HG02798 (cell line): ENCODE measurements around the gene SAP30.

Experiments
- ATAC-seq: cut with Tn5 transposase; IDR thresholded peaks from one replicate; pipeline ENCODE4 v1.9.1; 2021; ENCODE audit warnings: mild to moderate bottlenecking; ENCODE audit not compliant: unreplicated experiment, poor library complexity

Gene SAP30, protein sequence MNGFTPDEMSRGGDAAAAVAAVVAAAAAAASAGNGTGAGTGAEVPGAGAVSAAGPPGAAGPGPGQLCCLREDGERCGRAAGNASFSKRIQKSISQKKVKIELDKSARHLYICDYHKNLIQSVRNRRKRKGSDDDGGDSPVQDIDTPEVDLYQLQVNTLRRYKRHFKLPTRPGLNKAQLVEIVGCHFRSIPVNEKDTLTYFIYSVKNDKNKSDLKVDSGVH

DNA sequence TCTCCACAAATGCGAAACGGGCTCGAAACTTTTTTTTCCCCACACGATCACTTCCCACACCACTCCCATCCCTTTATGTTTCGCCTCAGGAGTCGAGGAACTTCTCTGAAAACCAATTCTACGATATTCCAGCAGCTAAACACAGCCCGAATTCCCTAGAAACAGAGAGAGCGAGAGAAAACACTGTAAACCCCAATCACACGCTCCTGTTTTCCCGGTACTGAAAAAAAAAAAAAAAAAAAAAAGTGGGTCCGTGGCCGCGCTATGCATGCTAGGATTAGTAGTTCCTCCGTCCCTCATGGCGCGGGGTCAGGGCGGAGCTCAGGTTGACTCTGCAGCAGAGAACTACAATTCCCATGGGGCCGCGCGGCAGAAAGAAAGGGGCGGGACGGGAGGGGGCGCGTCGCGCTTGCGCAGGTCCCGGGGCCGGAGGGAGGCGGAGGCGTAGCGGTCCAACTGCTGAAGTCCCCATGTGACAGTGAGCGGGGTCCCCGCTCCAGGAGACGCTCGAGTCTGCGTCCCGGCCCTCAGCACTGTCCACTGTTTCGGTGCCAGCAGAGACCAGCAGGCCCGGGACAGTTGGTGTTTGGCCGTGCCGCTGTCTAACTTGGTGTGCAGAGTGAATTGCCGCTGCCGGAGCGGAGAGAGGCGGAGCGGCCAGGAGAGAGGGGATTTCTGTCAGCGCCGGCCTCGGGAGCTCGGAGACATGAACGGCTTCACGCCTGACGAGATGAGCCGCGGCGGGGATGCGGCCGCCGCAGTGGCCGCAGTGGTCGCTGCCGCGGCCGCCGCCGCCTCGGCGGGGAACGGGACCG is at the start of gene SAP30:
TSS of gene SAP30 (plus strand) at position 478 of the 815 bp plus-strand sequence. CDS start at position 707, 229 bp downstream.
- ATAC-seq: peak; percentile 75

DNA sequence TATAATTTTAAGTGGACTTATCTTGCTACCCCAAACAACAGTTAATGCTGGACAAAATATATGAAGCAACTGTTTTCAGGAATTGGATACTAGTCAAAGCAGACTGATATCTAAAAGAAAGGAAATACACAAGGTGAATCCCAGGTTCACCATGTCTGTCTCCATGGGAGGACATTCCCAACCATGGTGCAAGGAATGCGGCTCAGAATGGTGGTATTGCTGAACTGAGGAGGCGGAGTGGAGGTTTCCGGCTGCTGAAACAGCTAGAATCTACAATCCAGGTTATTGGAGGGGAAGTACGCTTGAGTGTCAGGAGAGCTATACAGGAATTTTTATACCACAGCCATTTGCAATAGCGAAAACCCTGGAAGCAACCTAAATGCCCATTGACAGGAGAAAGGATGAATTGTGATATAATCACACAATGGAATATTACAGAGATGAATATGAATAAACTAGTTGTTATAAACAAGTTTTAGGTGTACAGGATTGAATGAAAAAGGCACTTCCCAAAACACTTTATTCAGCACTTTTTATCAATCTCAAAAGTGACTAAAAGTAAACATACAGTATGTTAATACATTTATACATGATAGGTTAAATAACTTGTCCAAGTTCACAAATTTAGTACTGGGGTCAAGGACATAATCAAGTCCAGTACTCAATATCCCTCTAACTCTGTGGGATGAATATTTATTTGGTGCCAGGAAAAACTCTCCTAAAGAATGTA is 45.6 kb upstream of the SAP30 start:
- ATAC-seq: no peak

DNA sequence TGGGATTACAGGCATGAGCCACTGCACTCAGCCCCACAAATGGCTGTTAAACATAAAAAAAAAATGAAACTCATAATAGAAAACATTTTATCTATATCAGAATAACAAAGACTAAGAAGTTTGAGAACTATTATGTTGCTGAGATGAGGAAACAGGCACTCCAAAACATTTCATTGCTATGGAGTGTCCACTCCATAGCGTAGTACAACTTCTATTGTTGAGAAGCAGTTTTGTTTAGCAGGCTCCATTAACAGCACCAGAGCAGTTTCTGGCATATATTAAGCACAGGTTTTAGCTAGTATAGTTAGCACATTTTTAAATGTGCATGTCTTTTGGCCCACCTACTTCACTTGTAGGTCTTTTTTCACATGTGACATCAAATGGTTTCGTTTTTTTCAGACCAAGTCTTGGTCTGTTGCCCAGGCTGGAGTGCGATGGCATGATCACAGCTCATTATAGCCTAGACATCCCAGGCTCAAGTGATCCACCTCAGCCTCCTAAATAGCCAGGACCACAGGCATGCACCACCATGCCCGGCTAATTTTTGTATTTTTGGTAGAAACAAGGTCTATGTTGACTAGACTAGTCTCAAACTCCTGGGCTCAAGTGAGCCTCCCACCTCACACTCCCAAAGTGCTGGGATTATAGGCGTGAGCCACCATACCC is 42.4 kb upstream of the SAP30 start:
- ATAC-seq: no peak

- no peak for ATAC-seq
Measured at GRCh38 chr4:173330590-173330989, 40.2 kb upstream of the SAP30 start.

GRCh38 chr4:173332021-173332487 is 38.7 kb upstream of the SAP30 start:
- ATAC-seq: no peak

DNA sequence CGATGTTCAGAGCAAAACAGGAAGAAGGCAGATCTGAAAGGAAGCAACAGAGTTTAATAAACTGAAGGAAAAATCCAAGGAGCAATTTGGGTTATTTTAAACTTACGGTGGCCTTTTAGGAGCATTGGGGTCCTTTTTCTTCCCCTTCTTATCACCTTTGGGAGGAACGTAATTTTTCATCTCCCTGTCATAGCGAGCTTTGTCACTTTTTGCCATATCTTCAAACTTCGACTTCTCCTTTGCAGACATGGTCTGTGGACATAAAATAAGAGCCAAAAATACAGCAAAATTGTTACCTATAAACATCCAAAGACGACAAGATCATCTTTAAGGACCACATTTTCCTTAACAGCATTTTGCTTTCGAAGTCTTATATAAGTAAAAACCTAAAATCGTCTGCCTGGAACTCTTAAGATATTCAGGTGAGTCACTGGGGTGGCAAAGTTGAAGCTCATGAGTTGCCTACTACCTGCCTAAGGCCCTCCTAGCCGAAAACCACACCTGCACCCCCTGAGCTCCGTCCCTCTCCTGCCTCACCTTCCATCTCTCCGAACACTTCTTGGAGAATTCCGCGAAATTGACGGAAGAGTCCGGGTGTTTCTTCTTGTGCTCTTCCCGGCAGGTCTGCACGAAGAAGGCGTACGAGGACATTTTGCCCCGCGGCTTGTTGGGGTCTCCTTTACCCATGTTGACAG is 37.6 kb upstream of the SAP30 start:
- no peak for ATAC-seq

DNA sequence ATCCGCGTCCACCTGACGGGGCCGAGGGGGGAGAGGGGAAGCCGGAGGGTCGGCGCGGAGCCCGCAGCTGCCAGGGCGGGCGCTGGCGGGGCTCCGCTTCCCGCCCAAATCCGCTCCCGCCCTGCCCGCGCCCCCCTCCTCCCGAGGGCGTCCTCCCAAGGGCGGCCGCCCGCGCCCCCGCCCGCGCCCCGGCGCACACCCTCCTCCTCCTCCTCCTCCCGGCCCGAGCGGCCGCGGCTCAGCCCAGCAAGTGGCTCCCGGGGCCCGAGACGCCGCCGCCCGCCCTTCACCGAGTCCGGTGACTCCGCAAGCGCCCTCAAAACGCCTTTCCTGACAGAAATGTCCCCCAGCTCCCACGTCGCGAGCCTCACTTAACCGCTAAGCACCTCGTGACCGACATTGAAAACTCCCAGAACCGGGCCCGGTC is 37.1 kb upstream of the SAP30 start:
- ATAC-seq: peak; percentile 1

DNA sequence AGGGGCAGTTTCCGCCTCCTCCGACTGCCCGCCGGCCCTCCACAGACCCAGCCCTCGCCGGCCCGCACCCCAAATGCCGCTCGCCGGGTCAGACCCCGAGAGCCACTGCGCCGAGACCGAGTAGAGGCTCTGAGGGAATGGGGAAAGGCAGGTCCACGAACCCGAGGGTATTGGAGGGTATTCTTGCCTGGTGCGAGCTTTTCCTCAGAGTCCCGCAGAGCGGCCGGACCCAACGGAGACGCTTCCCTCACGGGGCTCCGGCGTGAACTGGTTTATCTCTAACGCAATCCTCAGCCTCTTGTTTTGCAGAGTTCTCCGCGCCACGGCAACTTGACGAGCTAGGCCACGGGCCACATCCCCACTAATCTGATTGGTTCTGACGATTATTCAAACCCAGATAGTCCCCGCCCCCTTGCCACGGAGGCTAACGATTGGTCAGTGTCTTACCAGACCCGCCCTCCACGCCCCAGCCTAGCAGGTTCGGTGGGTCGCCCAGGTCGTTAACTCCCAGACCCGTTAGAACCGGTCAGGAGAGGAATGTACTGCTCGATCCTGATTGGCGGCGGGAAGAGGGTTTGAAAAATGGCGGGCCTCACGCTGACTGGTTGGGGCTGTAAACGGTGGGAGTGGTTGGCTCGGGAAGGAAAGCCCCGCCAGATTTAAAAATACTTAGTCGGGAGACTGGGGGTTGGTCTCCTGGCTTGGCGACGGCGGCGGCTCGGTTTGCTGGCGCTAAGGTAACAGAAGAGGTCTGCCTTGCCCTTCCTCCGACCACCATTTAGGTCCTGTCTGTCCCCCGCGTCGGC is 36.5 kb upstream of the SAP30 start, which contains the start of gene HMGB2:
TSS of gene HMGB2 (minus strand) at position 274 of the 806 bp plus-strand sequence. CDS start 709 bp downstream, outside the sequence.
- peak; percentile 94 for ATAC-seq

- ATAC-seq: peak; percentile 31
Measured at GRCh38 chr4:173334891-173335752, 35.6 kb upstream of the SAP30 start.

DNA sequence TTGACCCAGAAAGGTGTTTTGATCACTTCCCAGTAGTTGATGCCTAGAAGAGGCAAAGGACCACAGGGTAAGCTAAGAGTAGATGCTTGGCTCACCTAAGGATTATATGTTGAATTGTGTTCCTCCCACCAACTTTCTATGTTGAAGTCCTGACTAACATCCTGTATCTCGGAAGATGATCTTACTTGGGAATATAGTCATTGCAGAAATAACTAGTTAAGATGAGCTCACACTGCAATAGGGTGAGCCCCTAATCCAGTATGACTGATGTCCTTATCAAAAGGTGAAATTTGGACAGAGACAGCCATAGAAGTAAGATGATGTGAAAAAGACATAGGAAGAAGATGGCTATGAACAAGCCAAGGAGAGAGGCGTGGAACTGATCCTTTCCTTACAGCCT is 33.3 kb upstream of the SAP30 start:
- no peak for ATAC-seq

DNA sequence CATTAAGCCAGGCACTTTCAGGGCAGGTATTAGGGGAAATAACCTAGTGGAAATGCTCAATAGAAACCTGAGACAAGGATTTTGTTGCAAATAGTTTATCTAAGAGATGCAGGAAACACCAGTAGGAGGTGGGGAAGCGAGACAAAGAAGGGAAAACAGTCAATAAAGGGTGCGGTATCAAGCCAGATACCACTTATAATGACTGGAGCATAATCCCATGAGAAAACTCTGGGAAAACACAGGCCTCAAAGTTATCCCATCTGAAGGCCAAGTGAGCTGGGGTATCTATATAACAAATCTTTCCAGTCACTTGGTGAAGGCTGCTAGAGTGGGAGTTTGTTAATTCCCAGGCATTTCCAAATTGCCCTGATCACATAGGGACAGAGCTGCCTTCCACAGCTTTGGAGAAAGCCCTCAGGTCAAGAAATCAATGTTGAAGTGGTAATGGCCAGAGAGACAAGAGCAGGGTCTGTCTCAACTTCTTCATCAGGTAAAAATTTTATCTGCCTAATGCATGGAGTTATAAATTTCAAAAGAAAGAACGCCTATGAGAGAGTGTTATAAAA is 26.8 kb upstream of the SAP30 start:
- no peak for ATAC-seq

DNA sequence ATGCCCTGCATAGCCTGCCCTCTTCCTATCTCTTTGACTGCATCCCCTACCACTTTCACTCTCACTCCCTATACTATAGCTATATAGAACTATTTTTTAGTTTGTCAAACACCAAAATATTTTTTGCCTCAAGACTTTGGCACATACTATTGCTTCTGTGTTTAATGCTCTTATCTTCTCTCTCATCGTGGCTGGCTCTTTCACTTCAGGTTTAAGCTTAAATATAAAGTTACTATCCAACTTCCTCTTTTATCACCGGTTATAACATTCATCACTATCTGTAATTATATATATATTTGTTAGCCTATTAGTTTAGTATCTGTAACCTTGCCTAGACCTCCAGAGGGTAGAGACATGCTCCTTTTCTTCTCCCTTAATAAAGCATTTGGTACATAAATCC is 25.1 kb upstream of the SAP30 start:
- no peak for ATAC-seq

DNA sequence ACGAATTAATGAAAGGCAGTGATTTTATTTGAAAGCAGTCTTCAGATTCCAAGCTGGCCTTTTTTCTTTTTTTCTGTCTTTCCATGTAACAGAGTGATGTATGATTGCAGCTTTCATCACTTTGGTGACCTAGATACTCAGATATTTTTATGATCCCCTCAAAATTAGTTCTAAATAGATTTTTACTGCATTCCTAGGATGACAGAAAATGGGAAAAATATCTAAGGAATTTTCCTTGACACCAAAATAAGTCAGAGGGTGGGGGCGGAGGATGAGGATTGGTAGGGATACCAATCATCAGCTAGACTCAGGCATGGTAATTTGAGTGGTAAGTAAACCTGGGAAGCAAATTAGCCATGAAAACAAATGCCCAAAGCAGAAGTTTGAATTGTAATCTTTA is 24.7 kb upstream of the SAP30 start:
- no peak for ATAC-seq

DNA sequence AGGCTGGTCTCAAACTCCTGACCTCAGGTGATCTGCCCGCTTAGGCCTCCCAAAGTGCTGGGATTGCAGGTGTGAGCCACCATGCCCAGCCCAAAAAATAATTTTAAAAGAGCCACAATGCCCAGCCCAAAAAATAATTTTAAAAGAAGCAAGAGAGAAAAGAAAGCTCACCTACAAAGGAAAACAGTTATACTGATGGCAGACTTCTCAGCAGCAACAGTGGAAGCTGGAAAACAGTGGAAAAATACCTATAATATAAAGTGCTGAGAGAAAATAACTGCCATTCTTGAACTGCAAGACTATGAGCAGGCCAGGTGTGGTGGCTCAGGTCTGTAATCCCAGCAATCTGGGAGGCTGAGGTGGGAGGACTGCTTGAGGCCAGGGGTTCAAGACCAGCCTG is 23.3 kb upstream of the SAP30 start:
- ATAC-seq: no peak

DNA sequence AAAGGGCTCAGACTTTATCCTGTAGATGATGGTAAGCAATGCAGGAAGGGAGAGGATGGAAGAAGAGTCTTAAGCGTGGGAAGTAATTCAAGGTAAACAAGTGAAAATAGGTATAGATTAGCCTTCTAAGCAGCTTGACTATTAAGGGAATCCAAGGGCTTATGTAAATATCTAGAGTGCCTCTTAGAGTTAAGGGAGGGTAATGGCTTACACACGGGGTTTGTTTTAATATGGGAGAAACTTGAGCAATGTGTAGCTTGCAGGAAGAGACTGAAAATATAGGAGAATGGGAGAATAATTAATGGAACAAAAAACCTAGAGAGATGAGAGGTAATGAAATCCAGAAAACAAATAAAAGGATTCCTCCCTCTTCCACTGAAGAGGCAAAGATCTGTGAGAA is 12.8 kb upstream of the SAP30 start:
- ATAC-seq: no peak

DNA sequence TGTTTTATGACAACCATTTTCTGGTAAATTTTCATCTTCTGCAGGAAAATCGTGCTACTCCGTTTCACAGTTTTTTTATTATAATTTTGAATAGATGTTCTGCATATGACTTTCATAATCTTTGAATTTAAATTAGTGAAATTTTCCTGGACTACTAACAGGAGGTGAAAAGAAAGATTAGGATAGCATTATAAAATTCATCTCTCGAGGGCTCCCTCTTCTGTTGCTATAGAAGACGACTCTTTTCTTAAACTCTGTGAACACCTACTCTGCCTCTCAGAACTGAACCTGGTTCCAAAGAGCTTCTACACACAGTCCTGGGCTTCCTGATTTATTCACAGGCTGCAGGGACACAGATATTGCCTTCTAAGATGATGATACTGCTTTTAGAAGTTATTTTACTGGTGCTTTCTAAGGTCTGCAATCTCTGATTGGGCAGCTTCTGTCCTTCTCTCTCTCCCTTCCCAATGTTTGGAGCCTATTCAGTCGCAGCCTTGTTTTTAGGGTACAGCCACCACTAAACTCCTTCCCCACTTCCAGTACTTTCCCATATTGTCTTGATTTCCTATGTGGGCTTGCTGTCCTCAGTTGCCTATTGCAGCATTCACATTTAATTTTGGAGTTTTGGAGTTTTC is 10.1 kb upstream of the SAP30 start:
- peak; percentile 44 for ATAC-seq

GRCh38 chr4:173362666-173363065 is 8.1 kb upstream of the SAP30 start:
- ATAC-seq: no peak
